Ovary (tissue), 9 donors: ENCODE data around the gene CAMTA1. TPM values are rescaled to one million over a fixed set of nuclear protein-coding genes. Genes with fewer than 3 reads are reported as not detected.

Experiments
- DNase-seq, 5 donors: peaks; one replicate each; pipeline ENCODE4 v3.0.0-alpha.2; 2019 to 2020
- H3K27ac ChIP-seq, 2 donors: fragments of 200-600 bp; one replicate each; pipeline versions ENCODE4 v1.5.1 to v1.8.0; 2019 to 2022
- H3K27me3 ChIP-seq: fragments of 200-600 bp; one replicate; pipeline ENCODE4 v1.8.0; 2022
- H3K36me3 ChIP-seq: fragments of 200-600 bp; sonication (generic); one replicate; pipeline ENCODE4 v1.5.1; 2019
- H3K4me1 ChIP-seq: one replicate; pipeline ENCODE4 v1.8.1; 2013; ENCODE audit warnings: mild to moderate bottlenecking, moderate library complexity; ENCODE audit not compliant: insufficient read depth
- H3K4me3 ChIP-seq: fragments of 200-600 bp; sonication (generic); one replicate; pipeline ENCODE4 v1.5.1; 2017
- H3K9me3 ChIP-seq, 2 donors: fragments of 200-600 bp in 1 of 2; sonication (generic) in 1 of 2; one replicate each; pipeline versions ENCODE4 v1.5.1 to v1.8.1; 2013 to 2019; ENCODE audit warnings: mild to moderate bottlenecking in 1 of 2, moderate library complexity in 1 of 2
- CTCF ChIP-seq, 3 donors: fragments of 450-650 bp in 2 of 3; fragments of 200-600 bp in 1 of 3; IDR thresholded peaks; one replicate each; pipeline versions ENCODE4 v1.5.1 to v1.8.0; 2016 to 2022; ENCODE audit warnings: antibody characterized with exemption in 3 of 3, mild to moderate bottlenecking in 1 of 3
- EP300 ChIP-seq: sonication (generic); formaldehyde crosslinking; IDR thresholded peaks from one replicate; pipeline ENCODE4 v1.6.1; 2017; ENCODE audit warnings: antibody characterized with exemption
- POLR2A ChIP-seq: fragments of 450-650 bp; IDR thresholded peaks from one replicate; pipeline ENCODE4 v1.6.1; 2017; ENCODE audit warnings: antibody characterized with exemption, mild to moderate bottlenecking, moderate library complexity
- WGBS, 3 donors: extraction: QIAGEN DNeasy Blood & Tissue Kit in 1 of 3; methylation state at CpG; one replicate each; pipeline versions ENCODE4 v1.1.5 to v1.1.7; 2013 to 2017; 5-methylcytosine and 5-hydroxymethylcytosine counted together
- intact Hi-C, 4 donors: fragments of 100-400 bp; cut with DNase I; formaldehyde crosslinking; loops; one replicate each; pipeline versions ENCODE4 v1.11.0 to v1.15.1; 2022 to 2023
- polyA plus RNA-seq, 2 donors: library from polyadenylated mRNA; stranded (reverse); fragments of 200-250 nt in 1 of 2; fragments of 350-450 nt in 1 of 2; fragmentation: Illumina TruSeq in 1 of 2; extraction: RNeasy Lipid Tissue Mini Kit (QIAGEN cat#74804) in 1 of 2; gene quantifications; one replicate each; pipeline ENCODE4 v1.2.3, GENCODE V29; 2013 to 2014
- total RNA-seq, 7 donors: library from RNA; depleted of rRNA in 2 of 7; stranded (reverse); fragments of >200 nt in 2 of 7; fragmentation: NEBNext Ultra II Directional in 3 of 7; extraction: Animal tissue kit (Norgen Biotek cat#: 25700) in 3 of 7; gene quantifications; one replicate each; pipeline versions ENCODE4 v1.1.0 to v1.2.4, GENCODE V29; 2016 to 2023
- donor health status: DM: no; HTN: no; CAD: no; lungs with moderate emphysema.
- donor health status: DM: no; HTN: no; CAD: no.
- donor health status: Bipolar disorder and iron deficiency.
- donor health status: DM: yes; HTN: yes; CAD: no.
- donor health status: DM: no; HTN: no; CAD: no.
- donor health status: DM: yes; HTN: yes; CAD: no.

Gene CAMTA1
- total and polyA plus RNA-seq, 9 donors: 51.1 to 150 (median 67.4) TPM

GRCh38 chr1:7664893-7665250 is 879.6 kb downstream of the CAMTA1 start:
- Histone ChIP-seq H3K4me3 (no peak overlapping the region), H3K36me3 (no peaks in the 10 kb centered on the region), H3K4me1 (no peaks in the 10 kb centered on the region), H3K9me3 (no peaks in the 10 kb centered on the region), H3K27me3 (no peaks in the 10 kb centered on the region), H3K27ac (no peak overlapping the region)
- no peak for DNase-seq
- intact Hi-C loops: loop anchor here (2.0 to 5.0 kb wide), 3 partner anchors 87 to 237 kb away; no protein-coding TSS in a partner anchor
- TF ChIP-seq CTCF (IDR thresholded peaks at IDR 0.05): no peak
- TF ChIP-seq POLR2A: no peak
- no peak for TF ChIP-seq EP300
- 91 to 92% (median 92%) methylated on average over 21 of the region's 21 CpGs for WGBS, 3 donors

GRCh38 chr1:7666249-7666648 is 881.0 kb downstream of the CAMTA1 start:
- no peaks in the 10 kb centered on the region for H3K27me3 ChIP-seq
- no peak for DNase-seq
- no peaks in the 10 kb centered on the region for H3K9me3 ChIP-seq
- 56 to 59% (median 57%) methylated on average over 6 of the region's 6 CpGs for WGBS, 3 donors
- no peak overlapping the region for H3K27ac ChIP-seq
- intact Hi-C loops: loop anchor here in 3 of 4 donors (5.0 kb wide), 2 partner anchors 86 to 236 kb away; no protein-coding TSS in a partner anchor
- H3K36me3 ChIP-seq: no peaks in the 10 kb centered on the region
- no peaks in the 10 kb centered on the region for H3K4me1 ChIP-seq
- TF ChIP-seq CTCF (IDR thresholded peaks at IDR 0.05): no peak
- TF ChIP-seq POLR2A: no peak
- no peak for TF ChIP-seq EP300
- no peak overlapping the region for H3K4me3 ChIP-seq

- intact Hi-C loops: loop anchor here in 3 of 4 donors (5.0 kb wide), 2 partner anchors 85 to 235 kb away; no protein-coding TSS in a partner anchor
- WGBS, 3 donors: 62 to 72% (median 68%) methylated on average over 11 of the region's 11 CpGs
- TF ChIP-seq CTCF (IDR thresholded peaks at IDR 0.05): no peak
- TF ChIP-seq POLR2A: no peak
- H3K9me3 ChIP-seq: no peaks in the 10 kb centered on the region
- H3K4me3 ChIP-seq: no peak overlapping the region
- H3K27ac ChIP-seq: no peak overlapping the region
- no peaks in the 10 kb centered on the region for H3K4me1 ChIP-seq
- no peaks in the 10 kb centered on the region for H3K27me3 ChIP-seq
- no peaks in the 10 kb centered on the region for H3K36me3 ChIP-seq
- no peak for DNase-seq
Measured at GRCh38 chr1:7667159-7667558, 881.9 kb downstream of the CAMTA1 start.

- 23 to 27% (median 26%) methylated on average over 11 of the region's 11 CpGs for WGBS, 3 donors
- intact Hi-C loops: loop anchor here in 3 of 4 donors (2.0 to 5.0 kb wide), 4 partner anchors 83 to 235 kb away; no protein-coding TSS in a partner anchor
- TF ChIP-seq EP300 (no peak), POLR2A (no peak), CTCF (IDR thresholded peaks at IDR 0.05) (peak; percentile 91 to 99 (median 97))
Measured at GRCh38 chr1:7667625-7668218, 882.5 kb downstream of the CAMTA1 start.

More at GRCh38 chr1:7667625-7668218, 882.5 kb downstream of the CAMTA1 start:
- no peaks in the 10 kb centered on the region for H3K4me1 ChIP-seq
- H3K9me3 ChIP-seq: no peaks in the 10 kb centered on the region
- DNase-seq: peak; percentile 78 to 94 (median 87)
- H3K36me3 ChIP-seq: no peaks in the 10 kb centered on the region
- no peak overlapping the region for H3K27ac ChIP-seq
- H3K27me3 ChIP-seq: no peaks in the 10 kb centered on the region
- no peak overlapping the region for H3K4me3 ChIP-seq
